HG03025 (cell line): ENCODE results near the gene ATP8A2.

Experiments used
- ATAC-seq: cut with Tn5 transposase; IDR thresholded peaks from one replicate; pipeline ENCODE4 v1.9.1; 2021; ENCODE audit warnings: mild to moderate bottlenecking, moderate library complexity; ENCODE audit not compliant: unreplicated experiment, low FRiP score

Gene ATP8A2

DNA sequence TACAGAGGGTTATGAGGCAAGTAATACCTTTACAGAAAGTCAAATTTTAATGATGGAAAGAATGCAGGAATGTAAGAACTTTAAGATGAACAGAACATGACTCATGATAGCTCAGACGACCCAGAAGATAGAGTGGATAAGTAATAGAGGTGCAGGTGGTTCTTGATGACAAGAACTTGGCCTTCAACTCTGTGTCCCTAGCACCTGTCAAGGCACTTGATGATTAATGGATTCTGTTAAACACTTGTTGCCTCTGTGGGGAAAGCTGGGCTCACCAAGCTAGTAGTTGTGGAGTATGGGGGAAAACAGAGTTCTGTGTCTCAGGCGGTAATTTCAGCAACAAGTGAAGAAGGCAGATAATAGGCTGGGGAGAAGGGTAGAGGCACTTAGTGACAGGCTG is 306.2 kb downstream of the ATP8A2 start:
- no peak for ATAC-seq

- no peak for ATAC-seq
Measured at GRCh38 chr13:25678398-25678797, 306.6 kb downstream of the ATP8A2 start.

GRCh38 chr13:25679159-25679558 is 307.4 kb downstream of the ATP8A2 start:
- ATAC-seq = no peak

DNA sequence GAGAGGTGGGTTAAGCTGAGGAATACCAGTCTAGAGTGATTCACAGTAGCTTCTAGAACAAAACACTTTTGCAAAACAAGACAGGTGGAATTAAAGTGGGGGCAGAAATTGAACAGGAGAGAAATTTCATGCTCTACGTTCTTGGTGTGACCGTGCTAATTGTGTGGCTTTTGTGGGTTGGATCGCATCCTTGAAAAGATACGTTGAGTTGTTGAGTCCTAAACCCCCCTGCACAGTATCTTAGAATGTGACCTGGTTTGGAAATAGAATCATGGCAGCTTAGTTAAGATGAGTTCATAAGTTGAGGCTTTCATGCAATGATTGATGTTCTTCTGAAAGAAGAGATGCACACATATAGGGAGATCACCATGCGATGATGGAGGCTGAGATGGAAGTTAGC is 308.2 kb downstream of the ATP8A2 start:
- ATAC-seq = no peak

DNA sequence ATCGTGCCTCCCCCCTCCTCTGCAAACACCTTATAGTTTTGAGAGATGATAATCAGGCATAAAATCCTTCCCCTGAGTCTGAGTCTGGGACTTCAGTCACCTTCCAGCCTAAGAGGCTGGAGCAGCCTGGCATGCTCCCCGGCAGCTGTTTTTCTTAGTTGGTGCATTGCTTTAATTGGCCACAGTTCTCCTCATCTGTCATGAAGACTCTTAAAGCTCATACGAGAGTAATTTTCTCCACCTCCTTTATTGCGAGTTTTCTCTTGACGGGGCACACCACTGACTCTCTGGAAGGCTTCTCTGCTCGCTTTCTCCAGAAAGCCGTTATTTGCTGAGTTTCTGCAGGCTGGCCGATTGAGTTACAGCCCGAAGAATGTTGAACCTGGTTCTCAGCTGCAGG is 310.5 kb downstream of the ATP8A2 start:
- ATAC-seq = no peak

GRCh38 chr13:25683056-25683455 is 311.3 kb downstream of the ATP8A2 start:
- ATAC-seq = no peak

- no peak for ATAC-seq
Measured at GRCh38 chr13:25683662-25684370, 312.0 kb downstream of the ATP8A2 start.

GRCh38 chr13:25684491-25684890 is 312.7 kb downstream of the ATP8A2 start:
- ATAC-seq = no peak

DNA sequence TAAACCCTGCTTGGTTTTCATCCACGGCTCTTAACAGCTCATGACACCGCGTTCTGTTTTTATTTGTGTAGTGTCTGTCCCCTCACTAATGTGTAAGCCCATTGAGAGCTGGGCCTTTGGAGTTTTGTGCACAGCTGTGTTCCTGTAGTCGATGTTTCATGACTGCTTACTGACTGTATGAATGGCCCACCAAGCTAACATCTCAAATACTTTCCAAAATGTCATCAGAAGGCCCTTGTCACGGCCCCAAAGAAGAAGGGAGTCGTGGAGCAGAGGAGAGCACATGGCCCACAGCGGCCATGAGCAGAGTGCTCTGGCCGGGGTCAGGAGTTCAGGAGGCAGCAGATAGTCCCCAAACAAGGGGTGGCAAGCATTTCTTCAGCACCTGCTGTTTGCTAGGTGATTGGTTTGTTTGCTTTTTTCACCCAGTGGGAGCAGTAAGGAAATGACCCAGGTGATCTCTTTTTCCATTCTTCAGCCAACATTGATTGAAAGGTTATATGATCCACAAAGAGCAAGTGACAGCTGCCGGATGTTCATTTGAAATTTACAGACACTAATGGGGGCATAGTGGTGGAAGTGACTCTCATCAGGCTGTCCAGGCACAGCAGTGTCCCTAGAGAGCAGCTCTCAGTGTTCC is 315.2 kb downstream of the ATP8A2 start:
- no peak for ATAC-seq

- no peak for ATAC-seq
Measured at GRCh38 chr13:25687471-25688225, 315.9 kb downstream of the ATP8A2 start.

- no peak for ATAC-seq
Measured at GRCh38 chr13:25688536-25688935, 316.8 kb downstream of the ATP8A2 start.

GRCh38 chr13:25689539-25689938 is 317.8 kb downstream of the ATP8A2 start:
- ATAC-seq = no peak

GRCh38 chr13:25690582-25690981 is 318.8 kb downstream of the ATP8A2 start:
- ATAC-seq = no peak

GRCh38 chr13:25691654-25692053 is 319.9 kb downstream of the ATP8A2 start:
- ATAC-seq = no peak

GRCh38 chr13:25692099-25692498 is 320.3 kb downstream of the ATP8A2 start:
- no peak for ATAC-seq

- ATAC-seq = no peak
Measured at GRCh38 chr13:25699056-25699455, 327.3 kb downstream of the ATP8A2 start.

DNA sequence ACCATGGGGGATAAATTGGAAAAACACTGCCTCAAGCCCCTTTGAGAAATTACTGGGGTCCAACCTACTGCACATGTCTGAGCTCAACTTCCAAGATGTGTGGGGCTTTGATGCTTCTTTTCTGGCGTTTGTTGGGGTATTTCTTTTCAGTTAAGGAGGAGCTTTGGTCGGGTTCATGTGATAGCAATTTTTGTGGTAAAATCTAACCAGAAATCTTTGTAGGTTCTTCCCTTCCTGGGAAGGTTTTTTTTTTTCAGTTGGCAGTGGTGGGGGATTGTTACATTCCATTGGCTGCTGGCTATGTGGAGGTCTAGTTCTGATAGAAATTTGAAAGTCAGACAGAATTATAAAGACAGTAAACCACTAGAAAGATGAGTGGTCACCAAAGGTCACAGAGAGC is 327.8 kb downstream of the ATP8A2 start:
- ATAC-seq = no peak

DNA sequence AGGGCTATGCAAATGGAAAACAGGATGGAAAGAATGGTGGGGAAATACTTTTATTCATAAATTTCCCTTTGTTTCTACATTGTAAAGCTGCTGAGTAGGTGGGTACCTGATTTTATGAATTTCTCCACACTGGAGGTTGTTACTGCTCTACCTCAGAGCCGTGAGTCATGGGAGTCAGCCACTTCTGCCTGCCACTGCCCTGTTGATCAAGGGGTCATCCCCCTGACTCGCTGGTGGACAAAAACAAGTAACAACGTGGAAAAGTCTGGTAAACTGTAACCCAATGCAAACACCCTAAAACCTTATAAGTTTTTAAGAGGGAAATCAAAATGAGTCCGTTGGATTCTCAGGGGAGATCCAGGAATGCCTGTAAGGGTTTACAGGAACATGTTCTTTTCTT is 329.5 kb downstream of the ATP8A2 start:
- ATAC-seq = no peak

GRCh38 chr13:25702386-25702785 is 330.6 kb downstream of the ATP8A2 start:
- ATAC-seq = no peak

DNA sequence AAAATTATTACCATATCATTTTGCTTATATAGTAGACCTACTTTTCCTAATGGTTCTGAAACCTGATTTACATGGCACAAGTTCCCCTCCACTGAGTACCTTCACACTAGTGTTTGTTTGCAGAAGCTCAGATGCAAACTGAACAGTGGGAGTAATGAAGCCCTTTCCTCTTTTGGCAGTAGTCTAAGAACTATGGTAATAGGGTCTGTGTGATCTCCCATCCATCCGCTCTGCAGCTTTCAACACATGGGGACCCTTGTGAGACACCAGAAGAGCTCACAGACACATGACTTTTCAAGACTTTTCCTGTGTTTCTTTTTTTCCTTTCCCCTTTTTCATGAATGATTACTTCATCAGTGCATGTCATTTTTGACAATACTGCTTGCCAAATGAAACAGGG is 336.0 kb downstream of the ATP8A2 start:
- no peak for ATAC-seq

DNA sequence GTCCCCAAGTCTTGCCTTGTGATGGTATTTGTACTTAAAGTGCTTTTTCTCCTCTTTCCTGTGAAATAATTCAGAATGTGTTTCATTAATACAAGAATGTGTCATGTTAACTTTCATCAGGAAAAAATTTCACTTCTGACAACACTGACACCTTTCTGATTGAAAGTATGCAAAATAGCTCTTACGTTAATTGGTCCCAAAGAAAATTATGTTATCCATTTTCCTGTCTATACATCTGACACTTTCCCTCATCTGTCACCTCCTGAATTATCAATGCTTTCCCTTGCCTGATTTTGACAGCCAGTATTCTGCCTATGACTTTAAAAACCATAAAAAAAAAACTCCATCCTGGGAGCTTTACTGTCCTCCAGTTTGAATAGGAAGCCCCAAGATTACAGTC is 336.5 kb downstream of the ATP8A2 start:
- ATAC-seq = no peak

- ATAC-seq = no peak
Measured at GRCh38 chr13:25709088-25709487, 337.3 kb downstream of the ATP8A2 start.
